Measurements from ENCODE around the gene RAB38.

Gene RAB38

GRCh38 chr11:88174709-88175568 lies at the start of gene RAB38:
RAB38 (minus strand) TSS chr11:88175443; CDS start chr11:88175384, 59 bp downstream.
- in situ Hi-C loops (cut with HindIII; ENCODE audit: low pct_unique_long_range_greater_than_20kb, low sequenced_read_pairs) = no loop called here
- TF ChIP-seq JUND (IDR thresholded peaks at IDR 0.05; ENCODE audit: low read depth) = no peak
- peak; percentile 24 to 56 for DNase-seq (ENCODE audit: low read depth in 1 of 2, low spot score in 1 of 2)

GRCh38 chr11:88213406-88213805 lies 38.2 kb upstream of the RAB38 start:
- in situ Hi-C loops (cut with HindIII; ENCODE audit: low pct_unique_long_range_greater_than_20kb, low sequenced_read_pairs) = no loop called here
- no peak for DNase-seq (ENCODE audit: low read depth in 1 of 2, low spot score in 1 of 2)
- TF ChIP-seq JUND (IDR thresholded peaks at IDR 0.05; ENCODE audit: low read depth) = no peak

- in situ Hi-C loops (cut with HindIII; ENCODE audit: low pct_unique_long_range_greater_than_20kb, low sequenced_read_pairs) = no loop called here
- DNase-seq (ENCODE audit: low read depth in 1 of 2, low spot score in 1 of 2) = no peak
- no peak for TF ChIP-seq JUND (IDR thresholded peaks at IDR 0.05; ENCODE audit: low read depth)
Observed at GRCh38 chr11:88212300-88212699, 37.1 kb upstream of the RAB38 start.

GRCh38 chr11:88208745-88209144 lies 33.5 kb upstream of the RAB38 start:
- no peak for TF ChIP-seq JUND (IDR thresholded peaks at IDR 0.05; ENCODE audit: low read depth)
- in situ Hi-C loops (cut with HindIII; ENCODE audit: low pct_unique_long_range_greater_than_20kb, low sequenced_read_pairs) = no loop called here
- DNase-seq (ENCODE audit: low read depth in 1 of 2, low spot score in 1 of 2) = no peak

GRCh38 chr11:88206751-88207150 lies 31.5 kb upstream of the RAB38 start:
- DNase-seq (ENCODE audit: low read depth in 1 of 2, low spot score in 1 of 2) = no peak
- in situ Hi-C loops (cut with HindIII; ENCODE audit: low pct_unique_long_range_greater_than_20kb, low sequenced_read_pairs) = no loop called here
- no peak for TF ChIP-seq JUND (IDR thresholded peaks at IDR 0.05; ENCODE audit: low read depth)

- in situ Hi-C loops (cut with HindIII; ENCODE audit: low pct_unique_long_range_greater_than_20kb, low sequenced_read_pairs) = no loop called here
- DNase-seq (ENCODE audit: low read depth in 1 of 2, low spot score in 1 of 2) = no peak
- TF ChIP-seq JUND (IDR thresholded peaks at IDR 0.05; ENCODE audit: low read depth) = no peak
Observed at GRCh38 chr11:88204353-88204752, 29.1 kb upstream of the RAB38 start.

- no peak for TF ChIP-seq JUND (IDR thresholded peaks at IDR 0.05; ENCODE audit: low read depth)
- in situ Hi-C loops (cut with HindIII; ENCODE audit: low pct_unique_long_range_greater_than_20kb, low sequenced_read_pairs) = no loop called here
- DNase-seq (ENCODE audit: low read depth in 1 of 2, low spot score in 1 of 2) = no peak
Observed at GRCh38 chr11:88203604-88204003, 28.4 kb upstream of the RAB38 start.

- no peak for TF ChIP-seq JUND (IDR thresholded peaks at IDR 0.05; ENCODE audit: low read depth)
- in situ Hi-C loops (cut with HindIII; ENCODE audit: low pct_unique_long_range_greater_than_20kb, low sequenced_read_pairs) = no loop called here
- DNase-seq (ENCODE audit: low read depth in 1 of 2, low spot score in 1 of 2) = no peak
Observed at GRCh38 chr11:88202498-88202897, 27.3 kb upstream of the RAB38 start.

- no peak for TF ChIP-seq JUND (IDR thresholded peaks at IDR 0.05; ENCODE audit: low read depth)
- DNase-seq (ENCODE audit: low read depth in 1 of 2, low spot score in 1 of 2) = no peak
- in situ Hi-C loops (cut with HindIII; ENCODE audit: low pct_unique_long_range_greater_than_20kb, low sequenced_read_pairs) = no loop called here
Observed at GRCh38 chr11:88196393-88196792, 21.1 kb upstream of the RAB38 start.

GRCh38 chr11:88195908-88196307 lies 20.7 kb upstream of the RAB38 start:
- in situ Hi-C loops (cut with HindIII; ENCODE audit: low pct_unique_long_range_greater_than_20kb, low sequenced_read_pairs) = no loop called here
- no peak for TF ChIP-seq JUND (IDR thresholded peaks at IDR 0.05; ENCODE audit: low read depth)
- DNase-seq (ENCODE audit: low read depth in 1 of 2, low spot score in 1 of 2) = no peak

- in situ Hi-C loops (cut with HindIII; ENCODE audit: low pct_unique_long_range_greater_than_20kb, low sequenced_read_pairs) = no loop called here
- no peak for DNase-seq (ENCODE audit: low read depth in 1 of 2, low spot score in 1 of 2)
- TF ChIP-seq JUND (IDR thresholded peaks at IDR 0.05; ENCODE audit: low read depth) = no peak
Observed at GRCh38 chr11:88194990-88195389, 19.7 kb upstream of the RAB38 start.

- no peak for DNase-seq (ENCODE audit: low read depth in 1 of 2, low spot score in 1 of 2)
- no peak for TF ChIP-seq JUND (IDR thresholded peaks at IDR 0.05; ENCODE audit: low read depth)
- in situ Hi-C loops (cut with HindIII; ENCODE audit: low pct_unique_long_range_greater_than_20kb, low sequenced_read_pairs) = no loop called here
Observed at GRCh38 chr11:88193278-88193677, 18.0 kb upstream of the RAB38 start.

- no peak for TF ChIP-seq JUND (IDR thresholded peaks at IDR 0.05; ENCODE audit: low read depth)
- no peak for DNase-seq (ENCODE audit: low read depth in 1 of 2, low spot score in 1 of 2)
- in situ Hi-C loops (cut with HindIII; ENCODE audit: low pct_unique_long_range_greater_than_20kb, low sequenced_read_pairs) = no loop called here
Observed at GRCh38 chr11:88188932-88189253, 13.7 kb upstream of the RAB38 start.

Measured in T47D (cell line).